Raji (cell line): ENCODE results near the gene COX4I1.

Experiments used
- POLR2A ChIP-seq: IDR thresholded peaks from 2 replicates; pipeline ENCODE4 v1.6.1; 2011; ENCODE audit warnings: low read depth, low read length, control low read depth; ENCODE audit not compliant: insufficient read depth

Gene COX4I1

DNA sequence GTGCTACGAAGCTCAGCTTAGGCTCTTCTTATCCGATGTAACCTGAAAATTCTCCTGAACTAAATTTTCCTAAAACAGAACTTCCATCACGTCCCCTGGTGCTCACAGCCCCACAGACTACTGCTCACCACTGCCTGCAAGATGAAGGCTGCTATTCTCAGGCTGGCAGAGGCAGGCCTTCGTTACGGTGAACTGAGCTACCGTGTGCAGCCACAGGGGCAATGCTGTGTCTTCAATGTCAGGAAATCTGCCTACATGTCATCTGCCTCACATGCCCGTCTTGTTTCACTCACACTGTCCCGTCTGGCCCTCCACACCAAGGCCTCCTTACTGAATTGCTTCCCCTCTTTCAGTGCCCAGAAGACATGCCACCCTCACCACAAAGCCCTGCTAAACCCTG is 16.1 kb upstream of the COX4I1 start:
- TF ChIP-seq POLR2A: no peak

DNA sequence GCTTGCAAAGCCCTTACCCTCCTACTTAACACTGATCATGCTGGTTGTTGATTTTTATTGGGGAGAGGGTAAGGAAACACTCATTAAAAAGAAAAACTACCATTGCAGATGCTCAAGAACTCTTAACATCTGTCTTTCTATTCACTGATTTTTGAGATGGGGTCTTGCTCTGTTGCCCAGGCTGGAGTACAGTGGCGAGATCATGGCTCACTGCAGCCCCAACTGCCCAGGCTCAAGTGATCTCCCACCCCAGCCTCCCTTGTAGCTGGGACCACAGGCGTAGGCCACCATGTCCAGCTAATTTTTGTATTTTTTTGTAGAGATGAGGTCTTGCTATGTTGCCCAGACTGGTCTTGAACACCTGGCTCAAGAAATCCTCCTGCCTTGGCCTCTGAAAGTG is 14.7 kb upstream of the COX4I1 start:
- TF ChIP-seq POLR2A: no peak

DNA sequence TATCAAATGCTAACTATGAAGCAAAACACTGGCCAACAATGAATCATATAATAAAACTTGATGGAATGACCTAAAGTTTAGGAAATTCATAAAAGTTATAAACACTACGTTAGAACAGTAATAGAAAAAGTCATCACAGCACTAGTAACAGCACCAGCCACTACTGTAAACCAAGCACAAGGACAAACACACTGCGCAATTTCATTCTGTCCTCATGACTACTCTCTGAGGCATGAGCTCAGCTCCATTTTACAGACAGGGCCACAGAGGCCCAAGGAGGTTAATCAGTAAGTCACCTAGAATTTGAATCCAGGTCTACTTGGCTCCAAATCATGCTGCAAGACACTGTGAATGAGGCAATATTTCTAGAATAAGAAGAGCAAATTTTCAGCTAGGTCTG is 13.6 kb upstream of the COX4I1 start:
- TF ChIP-seq POLR2A: no peak

DNA sequence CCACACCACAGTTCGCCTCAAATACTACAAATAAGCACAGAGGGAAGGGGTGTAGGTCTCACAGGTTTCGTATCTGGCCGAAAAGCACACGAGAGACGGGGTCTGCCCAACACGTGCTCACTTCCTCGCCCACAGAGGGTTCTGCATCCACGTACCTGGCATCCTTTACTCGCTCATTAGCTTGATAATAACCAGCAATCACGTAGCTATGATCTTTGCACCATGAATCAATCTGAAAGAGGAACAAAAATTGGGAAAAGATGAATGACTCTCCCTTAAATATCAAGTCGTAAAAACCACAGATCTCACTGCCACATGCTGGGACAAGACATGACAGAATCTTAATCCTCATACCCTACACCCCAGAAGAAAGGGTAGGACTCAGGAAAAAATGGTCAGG is 10.7 kb upstream of the COX4I1 start:
- TF ChIP-seq POLR2A: no peak

DNA sequence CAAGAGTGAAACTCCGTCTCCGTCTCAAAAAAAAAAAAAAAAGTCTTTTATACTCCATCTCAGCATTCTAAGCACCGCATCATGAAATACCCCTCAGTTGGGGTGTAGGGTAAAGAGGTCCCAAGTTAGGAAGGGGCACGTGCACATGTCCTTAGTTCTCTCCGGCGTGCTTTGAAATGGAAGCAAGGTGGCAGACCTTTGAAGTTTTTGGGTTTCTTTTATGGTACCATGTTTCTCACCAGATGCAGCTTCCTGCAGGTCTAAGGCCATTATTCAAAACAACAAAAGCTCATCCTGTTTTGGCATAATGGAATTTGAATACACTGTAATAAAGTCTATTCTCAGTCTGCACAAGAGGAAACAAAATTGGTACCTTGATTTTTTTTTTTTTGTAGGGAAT is 9.7 kb upstream of the COX4I1 start:
- TF ChIP-seq POLR2A: no peak

DNA sequence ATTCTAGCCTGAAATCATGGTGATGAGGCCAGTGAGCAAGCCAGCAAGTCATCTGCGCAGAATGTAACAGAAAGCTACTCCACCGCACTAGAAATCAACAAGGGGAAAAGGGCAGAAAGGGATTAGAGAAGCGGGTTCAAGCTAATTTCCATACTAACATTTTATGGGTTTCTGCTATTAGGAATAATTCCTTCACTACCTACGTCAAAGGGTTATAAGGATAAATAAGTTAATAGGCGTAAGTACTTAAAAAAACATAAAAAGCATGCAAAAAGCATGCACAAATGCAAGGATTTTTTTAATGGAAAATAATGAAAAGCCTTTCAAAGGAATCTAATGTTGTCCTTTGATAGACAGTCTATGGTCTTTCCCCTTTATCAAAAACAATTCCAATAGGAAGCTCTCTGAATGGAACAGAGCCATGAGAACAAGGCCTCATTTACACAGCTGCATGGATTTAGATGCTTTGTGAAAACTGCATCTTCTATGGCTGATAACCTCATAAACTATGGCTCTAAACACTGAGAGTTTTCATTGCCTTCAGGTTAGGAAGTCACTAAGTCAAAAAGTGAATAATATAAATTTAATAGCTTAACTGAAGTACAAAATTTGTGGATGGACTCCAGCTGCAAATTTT is 5.7 kb upstream of the COX4I1 start:
- no peak for TF ChIP-seq POLR2A

DNA sequence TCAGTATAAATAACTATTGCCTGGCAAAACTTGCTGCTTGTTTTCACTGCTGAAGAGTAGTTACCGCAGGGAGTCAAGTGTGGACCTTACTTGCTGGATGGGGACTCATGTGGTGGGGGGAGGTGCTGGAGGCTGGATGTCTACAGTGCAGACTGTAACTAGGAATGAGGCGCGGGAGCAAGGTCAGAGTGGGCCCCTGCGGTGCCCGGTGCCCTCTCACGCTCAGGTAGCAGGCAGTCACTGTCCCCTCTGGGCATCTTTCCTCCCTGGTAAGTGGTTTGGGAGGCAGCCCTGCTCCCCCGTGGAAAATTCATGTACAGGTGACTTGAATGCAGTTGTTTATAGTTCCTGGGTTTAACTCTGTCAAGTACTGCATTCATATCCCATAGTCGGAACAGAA is 4.8 kb upstream of the COX4I1 start:
- TF ChIP-seq POLR2A: no peak

DNA sequence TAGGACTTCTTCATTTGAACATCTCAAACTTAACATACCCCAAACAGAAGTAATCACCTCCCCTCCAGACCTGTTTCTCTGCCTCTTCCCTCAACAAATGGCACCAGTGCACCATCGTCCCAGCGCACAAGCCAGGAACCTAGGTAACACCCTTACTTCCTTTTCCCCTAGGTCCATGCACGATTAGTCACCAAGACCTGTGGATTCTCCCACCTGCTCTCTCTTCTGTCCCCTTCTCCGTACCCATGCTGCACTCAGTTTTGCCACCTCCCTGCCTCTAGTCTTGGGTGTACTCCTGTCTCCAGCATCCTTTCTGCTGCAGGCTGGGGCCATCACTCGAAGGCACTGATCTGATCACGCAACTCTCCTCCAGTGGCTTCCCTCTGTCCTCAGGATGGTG is 3.3 kb upstream of the COX4I1 start:
- TF ChIP-seq POLR2A: no peak

DNA sequence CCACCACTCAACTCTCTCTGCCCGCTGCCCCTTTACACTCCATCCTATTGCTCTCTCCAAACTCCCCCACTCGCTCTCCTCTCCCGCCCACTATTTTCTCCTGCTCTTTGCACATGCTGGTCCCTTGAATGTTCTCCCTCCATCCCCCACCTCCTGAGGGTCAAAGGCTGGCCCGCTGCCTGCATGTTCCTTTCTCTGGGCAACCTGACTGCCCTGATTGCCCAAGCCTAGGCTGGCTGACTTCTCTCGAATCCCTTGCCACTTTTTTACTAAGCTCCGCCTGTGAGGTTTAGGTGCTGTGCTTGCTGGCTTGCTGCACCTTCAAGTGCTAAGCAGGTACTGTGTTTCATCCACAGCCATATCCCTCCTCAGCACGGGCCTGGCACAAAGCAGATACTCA is 2.9 kb upstream of the COX4I1 start:
- no peak for TF ChIP-seq POLR2A

DNA sequence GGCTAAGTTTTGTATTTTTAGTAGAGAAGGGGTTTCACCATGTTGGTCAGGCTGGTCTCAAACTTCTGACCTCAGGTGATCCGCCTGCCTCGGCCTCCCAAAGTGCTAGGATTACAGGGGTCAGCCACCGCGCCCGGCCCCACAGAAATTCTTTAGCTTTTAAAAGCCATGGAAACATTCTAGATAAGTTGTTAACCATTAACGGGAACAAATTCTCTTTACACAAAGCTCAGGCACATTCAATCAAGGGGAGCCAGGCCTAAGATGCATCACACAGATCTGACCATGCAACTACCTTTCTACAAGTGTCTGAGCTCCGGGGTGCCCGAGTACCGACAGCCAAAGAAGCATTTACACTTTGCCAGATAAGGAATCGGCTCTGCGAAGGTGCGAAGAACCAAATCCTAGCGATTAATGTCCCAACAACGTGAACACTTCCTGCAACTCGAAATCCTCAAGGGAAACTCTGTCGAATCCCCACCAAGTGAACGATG is 1.2 kb upstream of the COX4I1 start:
- no peak for TF ChIP-seq POLR2A

DNA sequence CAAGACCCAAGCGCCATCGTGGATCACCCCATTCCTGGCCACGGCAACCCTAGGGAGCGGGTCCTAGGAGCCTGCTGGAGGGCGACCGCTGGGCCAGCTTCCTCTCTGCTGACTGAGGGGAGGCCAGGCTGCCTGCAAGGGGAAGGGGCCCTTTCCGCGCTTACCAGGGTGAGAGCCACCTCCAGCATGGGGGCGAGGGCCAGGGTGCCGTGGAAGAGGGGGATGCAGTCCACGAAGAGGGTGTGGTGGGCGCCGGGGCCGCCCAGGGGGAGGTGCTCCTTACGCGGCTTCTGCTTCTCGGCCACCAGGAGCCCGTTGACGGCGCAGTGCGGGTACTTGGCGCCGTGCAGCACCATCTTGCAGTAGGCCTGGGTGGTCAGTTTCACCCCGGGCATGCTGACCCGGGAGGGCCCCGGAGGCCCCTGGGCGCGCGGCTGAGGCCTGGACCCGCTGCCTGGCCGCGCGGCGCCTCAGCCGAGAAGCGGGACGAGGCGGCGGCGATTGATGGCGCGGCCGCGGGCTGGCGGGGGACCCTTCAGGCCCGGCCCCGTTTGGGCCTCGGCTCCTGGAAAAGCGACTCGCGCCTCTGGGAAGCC is 496 bp upstream of the COX4I1 start:
- TF ChIP-seq POLR2A: no peak

DNA sequence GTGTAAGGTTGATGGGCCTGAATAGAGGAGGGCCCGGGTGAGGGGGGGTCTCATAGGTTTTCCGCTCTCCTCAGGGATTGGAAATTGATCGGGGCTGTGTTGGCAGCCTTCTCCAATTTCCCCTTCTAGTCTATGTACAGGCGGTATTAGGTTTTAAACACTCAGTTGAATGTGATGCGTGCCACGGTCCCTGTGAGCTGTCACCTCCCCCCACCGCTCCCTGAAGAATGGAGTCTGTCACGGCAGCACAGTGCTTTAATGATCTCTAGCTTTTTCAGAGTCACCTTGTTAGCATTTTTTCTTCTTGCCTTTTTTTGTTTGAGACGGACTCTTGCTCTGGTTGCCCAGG is 800 bp downstream of the COX4I1 start:
- no peak for TF ChIP-seq POLR2A

DNA sequence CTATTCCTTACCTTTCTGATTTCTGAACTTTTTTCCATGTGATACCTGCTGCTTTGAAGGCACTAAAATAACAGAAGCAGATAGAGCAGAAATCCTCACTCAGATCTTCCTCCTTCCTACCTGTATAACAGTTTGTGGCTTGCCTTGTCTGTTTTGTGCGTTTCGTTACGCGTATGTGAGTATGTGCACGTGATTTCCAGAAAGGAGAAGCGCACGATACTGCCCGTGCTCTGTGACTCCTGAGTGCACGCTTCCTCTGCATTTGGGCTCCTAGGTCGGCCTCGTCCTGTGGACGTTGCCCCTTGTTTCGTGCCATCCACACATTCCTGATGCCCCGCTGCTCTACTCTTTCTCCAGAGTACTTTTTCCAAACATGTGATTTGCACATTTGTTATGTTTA is 4.1 kb downstream of the COX4I1 start:
- no peak for TF ChIP-seq POLR2A

DNA sequence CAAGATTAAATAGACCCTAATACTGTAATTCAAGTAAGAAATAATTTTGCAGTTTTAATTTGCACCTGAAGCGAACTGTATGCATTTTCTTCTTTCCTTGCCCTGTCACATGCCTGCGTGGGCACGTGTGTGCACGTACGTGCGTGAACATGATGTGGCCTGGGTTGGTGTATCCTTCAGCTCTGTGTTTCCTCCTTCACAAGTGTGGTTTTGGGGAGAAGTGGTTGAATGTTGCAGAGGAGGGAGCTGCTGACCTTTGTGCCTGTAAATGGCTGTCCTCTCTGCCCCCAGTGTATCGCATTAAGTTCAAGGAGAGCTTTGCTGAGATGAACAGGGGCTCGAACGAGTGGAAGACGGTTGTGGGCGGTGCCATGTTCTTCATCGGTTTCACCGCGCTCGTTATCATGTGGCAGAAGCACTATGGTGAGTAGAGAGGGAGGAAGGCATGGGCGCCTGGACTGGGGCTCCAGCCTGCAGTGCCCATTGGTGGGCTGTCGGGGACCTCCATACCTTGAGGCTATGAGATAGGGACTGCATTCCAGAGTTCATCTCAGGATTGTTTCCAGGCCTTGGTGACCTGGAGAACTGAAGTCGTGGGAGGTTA is 6.0 kb downstream of the COX4I1 start:
- TF ChIP-seq POLR2A: no peak

DNA sequence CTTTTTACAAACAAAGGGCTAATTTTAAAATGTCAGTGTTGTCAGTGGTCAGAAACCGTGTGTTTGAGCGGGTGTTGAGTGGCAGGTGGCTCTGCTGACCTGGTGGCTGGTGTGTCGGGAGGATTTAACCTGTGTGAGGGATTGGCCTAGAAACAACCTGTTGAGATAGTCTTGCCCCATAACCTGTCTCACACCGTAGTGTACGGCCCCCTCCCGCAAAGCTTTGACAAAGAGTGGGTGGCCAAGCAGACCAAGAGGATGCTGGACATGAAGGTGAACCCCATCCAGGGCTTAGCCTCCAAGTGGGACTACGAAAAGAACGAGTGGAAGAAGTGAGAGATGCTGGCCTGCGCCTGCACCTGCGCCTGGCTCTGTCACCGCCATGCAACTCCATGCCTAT is 7.0 kb downstream of the COX4I1 start:
- TF ChIP-seq POLR2A: no peak

DNA sequence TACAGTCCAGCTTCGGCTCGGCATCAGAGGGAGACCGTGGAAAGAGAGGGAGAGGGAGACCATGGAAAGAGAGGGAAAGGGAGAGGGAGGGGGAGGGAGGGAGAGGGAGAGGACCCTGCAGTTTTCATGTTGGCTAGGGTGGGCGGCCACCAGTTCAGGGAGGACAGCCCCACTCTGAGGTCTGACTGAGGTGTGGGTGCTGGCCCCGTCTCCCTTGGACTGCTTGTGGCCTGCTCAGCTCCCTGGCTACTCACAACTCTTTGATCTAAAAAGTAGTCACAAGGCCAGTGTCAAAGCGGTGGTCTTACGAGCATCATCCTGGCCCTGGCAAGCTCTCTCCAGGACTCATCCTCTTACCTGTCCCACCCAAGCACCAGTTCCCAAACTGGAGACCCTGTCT is 9.4 kb downstream of the COX4I1 start:
- TF ChIP-seq POLR2A: no peak

DNA sequence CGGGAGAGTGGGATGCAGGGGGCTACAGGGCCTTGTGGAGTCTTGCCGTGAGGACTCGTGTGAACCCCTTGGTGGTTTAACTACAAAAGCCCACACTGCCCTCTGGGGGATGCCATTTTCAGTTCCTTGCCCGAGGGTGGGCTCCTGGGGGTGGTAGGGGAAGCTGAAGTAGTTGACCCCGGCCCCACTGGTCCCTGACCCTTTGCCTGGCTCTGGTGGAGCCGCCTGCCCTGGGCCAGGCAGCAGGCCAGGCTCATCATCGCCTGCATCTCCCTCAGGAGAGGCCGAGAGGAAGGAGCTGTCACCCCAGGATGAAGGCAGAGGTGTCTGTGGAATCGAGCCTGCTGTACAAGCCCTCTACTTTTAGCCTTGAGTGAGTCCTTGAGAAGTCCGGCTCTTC is 10.2 kb downstream of the COX4I1 start:
- no peak for TF ChIP-seq POLR2A
